GM18511 (cell line): Measurements from ENCODE around the gene ADAM22.

Experiments
- ATAC-seq: cut with Tn5 transposase; IDR thresholded peaks from one replicate; pipeline ENCODE4 v1.9.1; 2021; ENCODE audit warnings: mild to moderate bottlenecking, moderate library complexity; ENCODE audit not compliant: unreplicated experiment

ADAM22 gene

DNA sequence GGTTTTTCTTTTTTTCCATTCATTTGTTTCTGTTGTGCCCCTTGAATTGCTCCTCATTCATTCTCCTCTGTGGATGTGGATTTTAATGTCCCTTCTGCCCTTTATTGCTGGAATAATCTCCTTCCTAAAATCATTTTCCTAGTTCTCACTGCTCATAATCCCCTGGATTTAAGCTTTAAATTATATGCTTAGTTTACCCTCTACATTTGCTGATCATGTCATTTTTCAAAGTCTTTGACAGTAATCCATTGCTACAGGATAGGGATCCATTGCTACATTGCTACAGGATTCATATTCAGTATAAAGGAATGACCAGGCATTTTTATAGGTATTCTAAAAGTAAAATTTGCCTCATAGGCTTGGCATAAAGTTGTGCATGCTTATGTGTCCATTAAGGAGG is 14.3 kb downstream of the ADAM22 start:
- no peak for ATAC-seq

DNA sequence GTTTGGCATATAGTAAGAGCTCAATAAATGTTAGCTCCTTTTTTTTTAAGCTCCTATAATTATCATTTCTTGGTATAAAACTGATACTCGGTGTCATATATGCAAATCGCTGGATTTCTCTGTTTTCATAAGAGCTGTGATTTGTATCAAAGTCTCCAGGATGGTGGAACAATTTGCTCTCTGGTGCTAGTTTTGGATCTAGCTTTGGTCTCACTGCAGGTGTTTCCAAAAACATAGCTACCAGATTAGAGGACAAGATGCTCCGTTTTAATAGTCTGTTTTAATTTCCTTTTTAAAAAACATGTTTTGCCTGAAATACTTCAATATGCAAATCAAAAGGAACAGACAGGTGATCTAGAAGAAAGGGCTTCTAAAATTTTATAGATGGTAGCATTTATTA is 25.3 kb downstream of the ADAM22 start:
- ATAC-seq, result no peak

DNA sequence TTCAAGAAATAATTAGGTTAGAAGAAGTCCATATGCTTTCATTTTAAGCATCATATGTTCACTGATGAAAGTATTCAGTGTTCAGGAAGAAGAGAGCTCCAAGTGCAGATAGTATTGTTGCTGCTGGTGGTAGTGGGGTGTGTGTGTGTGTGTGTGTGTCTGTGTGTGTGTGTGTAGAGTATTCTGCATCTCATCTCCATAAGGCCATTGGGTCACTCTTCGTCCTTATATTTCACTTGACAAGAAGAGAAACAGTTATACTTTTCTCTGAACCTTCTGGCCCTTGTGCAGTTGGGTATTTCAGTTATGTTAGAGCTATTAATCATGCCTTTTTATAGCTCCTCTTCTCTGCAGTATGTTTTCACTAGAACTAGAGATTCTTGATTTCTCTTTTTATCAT is 26.2 kb downstream of the ADAM22 start:
- ATAC-seq, result no peak

GRCh38 chr7:87961754-87962153 is 27.7 kb downstream of the ADAM22 start:
- no peak for ATAC-seq

DNA sequence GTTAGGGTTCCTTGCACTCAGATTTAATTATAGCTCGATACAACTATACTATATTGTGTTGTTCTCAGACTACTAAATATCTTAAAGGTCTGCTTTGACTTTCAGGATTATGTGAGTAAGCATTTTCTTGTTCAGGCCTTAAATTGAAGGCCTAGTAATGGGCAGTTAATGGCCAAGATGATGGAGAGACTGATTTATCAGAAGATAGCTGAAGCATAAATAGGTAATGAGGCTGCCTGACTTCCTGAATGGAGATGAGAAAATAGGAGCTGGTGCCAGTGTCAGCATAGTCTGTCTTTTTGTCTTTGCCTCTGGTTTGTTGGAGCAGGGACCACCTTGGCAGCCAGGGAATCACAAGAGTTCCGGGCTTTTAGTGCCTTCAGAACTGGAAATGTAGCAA is 32.2 kb downstream of the ADAM22 start:
- ATAC-seq, result no peak

GRCh38 chr7:87968021-87968420 is 34.0 kb downstream of the ADAM22 start:
- no peak for ATAC-seq

DNA sequence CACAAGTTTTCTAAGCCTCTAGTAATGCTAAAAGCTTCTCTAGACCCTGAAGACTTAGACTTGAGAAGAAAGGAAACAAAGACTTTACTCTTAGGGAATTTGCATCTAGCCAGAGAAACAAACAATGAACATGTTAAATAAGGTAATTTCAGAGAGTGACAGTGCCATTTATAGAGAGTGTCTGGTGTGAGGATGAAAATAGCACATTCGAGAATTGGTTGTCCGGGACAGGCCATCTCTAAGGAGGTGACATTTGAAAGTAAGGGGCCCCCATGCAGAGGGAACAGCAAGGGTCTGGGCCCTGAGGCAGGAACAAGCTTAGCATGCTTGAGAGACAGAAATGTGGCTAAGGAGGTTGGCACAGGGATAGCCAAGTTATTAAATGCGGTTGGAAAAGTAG is 48.1 kb downstream of the ADAM22 start:
- ATAC-seq, result no peak

DNA sequence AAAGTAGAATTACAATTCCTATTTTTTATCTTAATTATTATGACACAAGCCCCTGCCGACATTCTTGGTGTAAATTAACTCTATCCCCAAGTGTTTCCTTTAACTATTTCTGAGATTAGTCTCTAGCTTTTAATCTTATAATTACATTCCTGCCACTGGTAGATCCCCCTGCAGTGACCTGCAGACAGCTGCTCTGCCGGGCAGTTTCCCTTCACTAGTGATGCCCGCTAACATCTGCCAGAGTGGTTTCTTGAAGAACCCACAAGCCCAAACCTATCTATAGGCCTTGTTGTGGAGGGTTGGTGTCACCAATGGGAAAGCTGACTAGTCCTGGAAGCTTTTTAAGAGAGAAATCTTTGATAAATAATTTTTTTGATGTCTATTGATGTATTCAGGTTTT is 50.0 kb downstream of the ADAM22 start:
- no peak for ATAC-seq

- no peak for ATAC-seq
These were observed 59.2 kb downstream of the ADAM22 start for GRCh38 chr7:87993269-87993668.

DNA sequence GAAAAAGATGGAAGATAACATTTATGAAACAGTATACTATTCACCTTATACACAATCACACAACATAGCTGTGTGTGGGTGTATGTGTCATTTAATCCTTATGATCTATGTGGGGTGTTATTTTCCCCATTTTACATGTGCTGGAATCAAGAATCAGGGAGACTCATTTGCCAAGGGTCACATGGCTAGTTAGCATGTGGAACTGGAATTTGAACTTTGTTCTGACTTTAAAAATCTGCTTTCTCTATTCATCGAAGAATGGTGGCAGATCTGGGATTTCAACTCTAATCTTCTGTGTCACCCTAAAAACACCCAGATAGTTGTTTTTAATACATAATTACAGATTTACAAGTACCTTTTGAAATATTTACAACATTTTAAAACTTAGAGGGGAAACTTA is 65.2 kb downstream of the ADAM22 start:
- ATAC-seq, result no peak

- no peak for ATAC-seq
These were observed 67.9 kb downstream of the ADAM22 start for GRCh38 chr7:88001744-88002530.

DNA sequence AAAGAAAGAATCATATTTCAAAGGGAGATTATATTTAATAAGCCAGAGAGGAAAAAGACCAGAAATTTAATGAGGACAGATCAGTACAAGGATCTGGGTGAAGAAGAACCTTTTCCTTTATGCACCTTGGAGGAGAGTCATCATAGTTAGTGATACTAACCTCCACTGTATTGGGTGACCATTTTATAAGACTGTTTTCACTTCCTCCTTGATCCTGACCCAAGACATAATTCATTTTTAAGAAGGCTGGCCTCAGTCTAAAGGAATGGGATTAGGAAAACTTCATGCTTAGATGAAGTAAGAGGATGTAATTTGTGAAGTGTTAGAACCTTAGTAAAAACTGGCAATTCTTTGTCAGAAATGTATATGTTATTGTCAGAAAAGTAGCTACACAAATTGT is 68.6 kb downstream of the ADAM22 start:
- ATAC-seq, result no peak

DNA sequence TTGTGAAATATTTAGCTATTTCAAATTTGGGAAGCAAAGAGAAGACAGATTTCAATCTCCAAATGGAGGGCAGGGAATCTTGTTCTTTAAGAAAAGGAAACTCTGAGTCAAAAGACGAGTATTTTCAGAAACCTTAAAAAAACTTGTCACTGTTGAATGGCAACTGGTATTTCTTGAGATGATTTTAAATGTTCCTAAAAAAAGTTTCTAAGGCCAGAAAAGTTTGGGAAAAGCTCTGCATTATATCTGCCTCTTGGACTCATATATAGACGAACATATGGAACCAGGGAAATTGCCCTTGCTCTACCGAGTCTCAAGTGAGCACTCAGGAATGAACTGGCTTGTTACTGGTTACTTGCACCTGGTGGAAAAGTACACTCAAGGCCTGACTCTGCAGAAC is 69.5 kb downstream of the ADAM22 start:
- no peak for ATAC-seq

DNA sequence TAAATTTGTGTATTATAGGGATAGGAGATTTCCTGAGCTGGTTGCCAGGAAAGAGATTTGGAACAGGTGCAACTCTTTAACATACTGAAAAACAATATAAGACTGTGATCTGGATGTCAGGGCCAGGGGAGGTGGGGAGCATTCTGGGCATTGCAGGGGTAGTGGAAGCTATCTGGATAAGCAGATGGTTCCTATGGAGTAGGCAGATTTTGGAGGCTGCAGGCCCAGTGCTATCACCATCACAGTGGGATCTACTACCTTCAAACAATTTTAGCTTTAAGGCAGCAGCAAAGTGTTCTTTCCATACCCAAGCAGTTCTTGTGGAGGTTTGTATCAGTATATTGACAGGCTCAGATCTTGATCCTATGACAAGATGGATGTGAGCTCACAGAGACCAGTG is 71.1 kb downstream of the ADAM22 start:
- ATAC-seq, result no peak

DNA sequence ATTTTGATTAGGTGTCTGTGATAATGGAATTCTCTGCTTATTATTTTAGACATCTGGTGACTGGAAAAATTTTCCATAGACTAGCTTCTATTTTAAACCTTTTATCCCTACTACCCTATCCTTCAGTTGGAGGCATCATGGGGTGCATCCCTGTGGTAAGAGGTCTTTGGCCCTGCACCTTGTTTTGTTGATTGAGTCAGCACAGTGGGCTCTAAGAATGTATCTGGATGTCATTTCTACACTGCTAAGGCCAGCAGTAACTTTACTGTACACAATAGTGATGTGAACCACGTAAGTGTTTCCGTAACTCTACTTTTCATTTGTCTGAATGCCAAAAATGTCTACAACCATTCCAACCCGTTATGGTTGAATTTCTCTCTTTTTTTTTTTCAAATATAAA is 75.6 kb downstream of the ADAM22 start:
- ATAC-seq, result no peak

DNA sequence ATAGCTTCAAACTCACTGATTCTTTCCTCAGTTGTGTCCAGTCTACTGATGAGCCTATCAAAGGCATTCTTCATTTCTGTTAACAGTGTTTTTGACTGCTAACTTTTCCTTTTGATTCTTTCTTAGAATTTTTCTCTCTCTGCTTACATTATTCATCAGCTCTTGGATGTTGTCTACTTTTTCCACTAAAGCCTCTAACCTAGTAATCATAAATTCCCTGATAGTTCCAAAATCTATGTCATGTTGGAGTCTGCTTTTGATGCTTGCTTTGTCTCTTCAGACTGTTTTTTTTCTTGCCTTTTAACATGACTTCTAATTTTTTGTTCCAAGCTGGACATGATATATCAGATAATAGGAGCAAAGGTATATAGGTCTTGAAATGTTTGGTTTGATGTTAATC is 78.0 kb downstream of the ADAM22 start:
- no peak for ATAC-seq

- no peak for ATAC-seq
These were observed 79.9 kb downstream of the ADAM22 start for GRCh38 chr7:88013981-88014380.

DNA sequence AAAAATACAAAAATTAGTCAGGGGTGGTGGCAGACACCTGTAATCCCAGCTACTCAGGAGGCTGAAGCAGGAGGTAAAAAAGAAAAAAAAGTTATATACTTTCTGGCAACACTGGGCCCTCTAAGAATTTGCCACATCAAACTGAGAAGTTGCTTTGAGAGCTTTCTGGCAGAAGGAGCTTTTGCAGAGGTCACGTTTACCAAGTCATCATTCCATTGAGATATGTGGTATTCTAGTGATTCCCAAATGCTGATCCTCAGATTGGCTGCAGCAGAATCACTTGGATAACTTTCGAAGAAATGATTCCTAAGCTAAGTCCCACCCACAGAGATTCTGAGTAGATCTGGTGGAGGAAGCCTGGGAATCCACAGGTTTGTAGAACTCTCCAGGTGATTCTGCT is 80.5 kb downstream of the ADAM22 start:
- no peak for ATAC-seq

GRCh38 chr7:88015309-88015708 is 81.3 kb downstream of the ADAM22 start:
- no peak for ATAC-seq

- ATAC-seq, result no peak
These were observed 84.5 kb downstream of the ADAM22 start for GRCh38 chr7:88018501-88018900.

DNA sequence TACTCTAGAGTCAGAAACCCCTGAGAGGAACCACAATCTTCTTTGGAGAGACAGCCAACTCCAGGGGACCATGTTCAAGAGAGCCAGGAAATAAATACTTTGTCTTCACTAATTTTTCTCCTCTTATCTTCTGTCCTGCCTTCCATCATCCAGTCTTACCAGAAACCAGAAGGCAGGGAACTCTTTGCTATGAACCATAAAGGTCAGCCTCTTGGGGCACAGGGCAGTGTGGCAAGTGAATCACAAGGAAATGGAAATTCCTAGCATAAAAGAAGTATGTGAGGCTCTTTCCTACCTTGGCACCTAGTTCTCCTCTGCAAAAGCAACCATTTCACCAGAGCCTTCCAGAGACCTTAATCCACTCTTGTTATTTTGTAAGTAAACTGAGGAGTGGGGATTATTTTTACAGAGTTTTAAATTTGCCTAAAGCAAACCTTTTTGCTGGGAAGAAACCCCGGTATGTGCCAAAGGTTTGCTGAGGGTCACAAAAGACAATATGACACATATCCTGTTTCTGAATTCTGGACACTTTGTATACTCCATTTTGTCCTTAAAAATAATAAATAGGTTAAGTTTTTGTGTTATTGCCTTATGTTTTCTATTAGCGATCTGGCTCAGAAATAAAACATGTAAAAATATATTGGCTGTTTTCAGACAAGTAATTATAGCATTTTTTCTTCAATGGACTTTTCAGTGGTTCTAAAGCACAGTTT is 87.1 kb downstream of the ADAM22 start:
- ATAC-seq, result no peak

- no peak for ATAC-seq
These were observed 93.7 kb downstream of the ADAM22 start for GRCh38 chr7:88027724-88028123.
